Measurements from ENCODE around the gene FAM222B.

- TF ChIP-seq, protein P1, sequence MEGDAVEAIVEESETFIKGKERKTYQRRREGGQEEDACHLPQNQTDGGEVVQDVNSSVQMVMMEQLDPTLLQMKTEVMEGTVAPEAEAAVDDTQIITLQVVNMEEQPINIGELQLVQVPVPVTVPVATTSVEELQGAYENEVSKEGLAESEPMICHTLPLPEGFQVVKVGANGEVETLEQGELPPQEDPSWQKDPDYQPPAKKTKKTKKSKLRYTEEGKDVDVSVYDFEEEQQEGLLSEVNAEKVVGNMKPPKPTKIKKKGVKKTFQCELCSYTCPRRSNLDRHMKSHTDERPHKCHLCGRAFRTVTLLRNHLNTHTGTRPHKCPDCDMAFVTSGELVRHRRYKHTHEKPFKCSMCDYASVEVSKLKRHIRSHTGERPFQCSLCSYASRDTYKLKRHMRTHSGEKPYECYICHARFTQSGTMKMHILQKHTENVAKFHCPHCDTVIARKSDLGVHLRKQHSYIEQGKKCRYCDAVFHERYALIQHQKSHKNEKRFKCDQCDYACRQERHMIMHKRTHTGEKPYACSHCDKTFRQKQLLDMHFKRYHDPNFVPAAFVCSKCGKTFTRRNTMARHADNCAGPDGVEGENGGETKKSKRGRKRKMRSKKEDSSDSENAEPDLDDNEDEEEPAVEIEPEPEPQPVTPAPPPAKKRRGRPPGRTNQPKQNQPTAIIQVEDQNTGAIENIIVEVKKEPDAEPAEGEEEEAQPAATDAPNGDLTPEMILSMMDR (IDR thresholded peaks at IDR 0.05): no peak
- TF ChIP-seq POLR2AphosphoS5 (IDR thresholded peaks at IDR 0.05) (no peak), POLR2A (IDR thresholded peaks at IDR 0.05) (no peak)
Observed at GRCh38 chr17:28716740-28717577, 125.6 kb downstream of the FAM222B start.
